ENCODE results near the gene GCNT2.

GRCh38 chr6:10557913-10558312, 36.8 kb downstream of the GCNT2 start:
- TF ChIP-seq, protein P1, sequence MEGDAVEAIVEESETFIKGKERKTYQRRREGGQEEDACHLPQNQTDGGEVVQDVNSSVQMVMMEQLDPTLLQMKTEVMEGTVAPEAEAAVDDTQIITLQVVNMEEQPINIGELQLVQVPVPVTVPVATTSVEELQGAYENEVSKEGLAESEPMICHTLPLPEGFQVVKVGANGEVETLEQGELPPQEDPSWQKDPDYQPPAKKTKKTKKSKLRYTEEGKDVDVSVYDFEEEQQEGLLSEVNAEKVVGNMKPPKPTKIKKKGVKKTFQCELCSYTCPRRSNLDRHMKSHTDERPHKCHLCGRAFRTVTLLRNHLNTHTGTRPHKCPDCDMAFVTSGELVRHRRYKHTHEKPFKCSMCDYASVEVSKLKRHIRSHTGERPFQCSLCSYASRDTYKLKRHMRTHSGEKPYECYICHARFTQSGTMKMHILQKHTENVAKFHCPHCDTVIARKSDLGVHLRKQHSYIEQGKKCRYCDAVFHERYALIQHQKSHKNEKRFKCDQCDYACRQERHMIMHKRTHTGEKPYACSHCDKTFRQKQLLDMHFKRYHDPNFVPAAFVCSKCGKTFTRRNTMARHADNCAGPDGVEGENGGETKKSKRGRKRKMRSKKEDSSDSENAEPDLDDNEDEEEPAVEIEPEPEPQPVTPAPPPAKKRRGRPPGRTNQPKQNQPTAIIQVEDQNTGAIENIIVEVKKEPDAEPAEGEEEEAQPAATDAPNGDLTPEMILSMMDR (IDR thresholded peaks at IDR 0.05), result no peak
- TF ChIP-seq POLR2A (IDR thresholded peaks at IDR 0.05), result no peak

Data from Peyer's patch (tissue), 4 donors.